Lower lobe of right lung (tissue), 2 donors: Measurements from ENCODE around the gene SND1. TPM values are rescaled to one million over a fixed set of nuclear protein-coding genes. Genes with fewer than 3 reads are reported as not detected.
A peak's percentile ranks its signal among the peaks of the same experiment; 100 is the strongest.
"Not testable (repeated sequence)": the region's sequence is repeated elsewhere in the genome, so short reads cannot be mapped to it uniquely, and the experiment has no call there.

Experiments used
- ATAC-seq, 2 donors: fragments of 200-7000 bp; cut with Tn5 transposase; one replicate each; pipeline ENCODE4 v1.9.1; 2020 to 2022; ENCODE audit warnings: mild to moderate bottlenecking in 2 of 2, moderate library complexity in 2 of 2
- DNase-seq: peaks from one replicate; pipeline ENCODE4 v3.0.0-alpha.2; 2020
- H3K27ac ChIP-seq: fragments of 200-600 bp; one replicate; pipeline ENCODE4 v1.8.0; 2022
- H3K27me3 ChIP-seq: fragments of 200-600 bp; one replicate; pipeline ENCODE4 v1.8.0; 2022; ENCODE audit warnings: low read depth
- H3K36me3 ChIP-seq: fragments of 200-600 bp; one replicate; pipeline ENCODE4 v1.8.0; 2022; ENCODE audit warnings: mild to moderate bottlenecking
- H3K4me1 ChIP-seq: fragments of 200-600 bp; one replicate; pipeline ENCODE4 v1.8.0; 2022
- H3K4me3 ChIP-seq: fragments of 200-600 bp; one replicate; pipeline ENCODE4 v1.8.0; 2022; ENCODE audit warnings: mild to moderate bottlenecking
- H3K9me3 ChIP-seq: fragments of 200-600 bp; one replicate; pipeline ENCODE4 v1.8.0; 2022
- intact Hi-C: fragments of 100-400 bp; cut with DNase I; formaldehyde crosslinking; loops from one replicate; pipeline ENCODE4 v1.11.0; 2022
- total RNA-seq: library from RNA; stranded (reverse); fragmentation: NEBNext Ultra II Directional; extraction: Animal tissue kit (Norgen Biotek cat#: 25700); gene quantifications from one replicate; pipeline ENCODE4 v1.2.1, GENCODE V29; 2021
- TF ChIP-seq, protein P1 (sequence below): fragments of 200-600 bp; IDR thresholded peaks from one replicate; pipeline ENCODE4 v1.8.0; 2022; ENCODE audit warnings: antibody characterized with exemption, mild to moderate bottlenecking
- donor health status: DM: no; HTN: yes; CAD: no; lungs with severe emphysema.

SND1 gene
- total RNA-seq, 1 donor from 2014 or later: 142 TPM

DNA sequence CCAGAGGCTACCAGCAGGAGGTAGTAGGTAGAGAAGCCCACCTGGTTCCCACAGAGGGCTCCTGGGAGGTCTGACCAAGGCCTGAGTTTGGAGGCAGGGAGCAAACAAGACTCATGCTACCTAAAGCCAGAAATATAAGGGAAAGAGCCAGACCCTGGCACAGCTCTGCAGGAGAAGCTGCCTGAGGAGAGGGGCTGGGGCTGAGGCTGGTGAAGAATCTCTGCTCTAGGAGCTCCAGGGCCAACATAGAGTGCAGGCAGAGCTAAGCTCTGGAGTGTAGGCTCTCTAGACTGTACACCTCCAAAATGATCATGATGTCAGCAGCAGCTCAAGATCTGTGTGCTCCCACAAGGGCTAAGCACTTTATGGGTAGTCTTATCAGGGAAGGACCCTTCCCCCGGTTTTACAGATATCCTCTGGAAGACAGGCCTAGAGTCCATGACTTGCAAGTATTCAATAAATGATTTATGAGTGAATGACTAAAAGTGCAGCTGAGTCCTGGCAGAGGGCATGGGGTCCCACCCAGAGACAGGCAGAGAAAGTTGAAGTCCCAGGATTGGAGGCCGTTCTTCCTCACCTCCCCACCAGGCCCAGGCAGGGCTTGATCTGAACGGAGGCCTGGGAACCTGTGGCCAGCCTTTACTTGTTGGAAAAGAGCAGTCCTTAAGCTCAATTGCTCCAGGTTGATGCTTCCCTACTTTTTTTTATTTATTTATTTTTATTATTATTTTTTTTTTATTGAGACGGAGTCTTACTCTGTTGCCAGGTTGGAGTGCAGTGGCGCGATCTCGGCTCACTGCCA lies 450.7 kb downstream of the SND1 start:
- DNase-seq: peak; percentile 12
- intact Hi-C loops: no loop called here

GRCh38 chr7:128103498-128104107 lies 451.6 kb downstream of the SND1 start:
- H3K27me3 ChIP-seq: peaks cover 36% of the 10 kb centered on the region
- H3K36me3 ChIP-seq: no peaks in the 10 kb centered on the region
- no peaks in the 10 kb centered on the region for H3K9me3 ChIP-seq
- peaks cover 20% of the 10 kb centered on the region for H3K4me1 ChIP-seq
- DNase-seq (peak; percentile 49), ATAC-seq (peak; percentile 9 to 41)
- TF ChIP-seq, protein P1, sequence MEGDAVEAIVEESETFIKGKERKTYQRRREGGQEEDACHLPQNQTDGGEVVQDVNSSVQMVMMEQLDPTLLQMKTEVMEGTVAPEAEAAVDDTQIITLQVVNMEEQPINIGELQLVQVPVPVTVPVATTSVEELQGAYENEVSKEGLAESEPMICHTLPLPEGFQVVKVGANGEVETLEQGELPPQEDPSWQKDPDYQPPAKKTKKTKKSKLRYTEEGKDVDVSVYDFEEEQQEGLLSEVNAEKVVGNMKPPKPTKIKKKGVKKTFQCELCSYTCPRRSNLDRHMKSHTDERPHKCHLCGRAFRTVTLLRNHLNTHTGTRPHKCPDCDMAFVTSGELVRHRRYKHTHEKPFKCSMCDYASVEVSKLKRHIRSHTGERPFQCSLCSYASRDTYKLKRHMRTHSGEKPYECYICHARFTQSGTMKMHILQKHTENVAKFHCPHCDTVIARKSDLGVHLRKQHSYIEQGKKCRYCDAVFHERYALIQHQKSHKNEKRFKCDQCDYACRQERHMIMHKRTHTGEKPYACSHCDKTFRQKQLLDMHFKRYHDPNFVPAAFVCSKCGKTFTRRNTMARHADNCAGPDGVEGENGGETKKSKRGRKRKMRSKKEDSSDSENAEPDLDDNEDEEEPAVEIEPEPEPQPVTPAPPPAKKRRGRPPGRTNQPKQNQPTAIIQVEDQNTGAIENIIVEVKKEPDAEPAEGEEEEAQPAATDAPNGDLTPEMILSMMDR: no peak
- intact Hi-C loops: no loop called here
- H3K4me3 ChIP-seq: peak overlapping the region; percentile 46
- H3K27ac ChIP-seq: no peak overlapping the region

More for the DNA sequence above, 450.7 kb downstream of the SND1 start:
- no peaks in the 10 kb centered on the region for H3K36me3 ChIP-seq
- TF ChIP-seq, protein P1: no peak
- H3K4me1 ChIP-seq: peaks cover 16% of the 10 kb centered on the region
- no peak overlapping the region for H3K27ac ChIP-seq
- H3K27me3 ChIP-seq: peaks cover 36% of the 10 kb centered on the region
- no peak for ATAC-seq
- H3K4me3 ChIP-seq: no peak overlapping the region
- no peaks in the 10 kb centered on the region for H3K9me3 ChIP-seq

DNA sequence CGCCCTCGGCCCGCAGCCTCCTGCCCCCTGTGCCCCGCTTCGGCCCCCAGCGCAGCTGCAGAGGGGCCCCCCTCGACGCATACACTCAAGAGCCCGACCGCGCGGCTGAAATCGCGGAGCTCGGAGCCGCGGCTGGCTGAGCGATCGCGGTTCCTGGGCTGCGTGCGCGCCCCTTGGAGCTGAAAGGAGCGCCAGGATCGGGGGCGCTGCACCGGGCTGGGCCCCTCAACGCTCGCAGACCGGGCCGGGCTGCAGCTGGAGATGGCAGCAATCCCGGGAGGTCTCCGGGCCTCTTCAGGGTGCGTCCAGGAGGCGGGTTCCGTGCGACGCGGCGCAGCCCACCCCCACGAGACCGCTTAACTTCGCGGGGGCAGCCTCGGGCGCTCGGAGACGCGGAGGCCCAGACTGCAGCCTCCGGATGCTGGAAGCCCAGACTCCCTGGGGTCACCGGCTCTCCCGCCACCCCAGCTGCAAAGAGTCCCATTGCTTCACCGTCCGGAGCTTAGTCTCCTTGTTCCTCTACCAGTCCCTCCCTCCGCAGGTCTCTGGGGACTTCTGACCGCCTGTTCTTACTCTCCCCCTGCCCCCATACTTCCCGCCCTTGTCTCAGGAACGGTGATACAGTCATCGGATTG lies 452.2 kb downstream of the SND1 start:
- intact Hi-C loops: no loop called here
- DNase-seq (peak; percentile 47), ATAC-seq (peak; percentile 7 to 25)
- H3K27me3 ChIP-seq: peaks cover 36% of the 10 kb centered on the region
- H3K4me1 ChIP-seq: peaks cover 25% of the 10 kb centered on the region
- H3K4me3 ChIP-seq: peak overlapping the region; percentile 46
- TF ChIP-seq, protein P1: no peak
- H3K36me3 ChIP-seq: no peaks in the 10 kb centered on the region
- no peaks in the 10 kb centered on the region for H3K9me3 ChIP-seq
- no peak overlapping the region for H3K27ac ChIP-seq

DNA sequence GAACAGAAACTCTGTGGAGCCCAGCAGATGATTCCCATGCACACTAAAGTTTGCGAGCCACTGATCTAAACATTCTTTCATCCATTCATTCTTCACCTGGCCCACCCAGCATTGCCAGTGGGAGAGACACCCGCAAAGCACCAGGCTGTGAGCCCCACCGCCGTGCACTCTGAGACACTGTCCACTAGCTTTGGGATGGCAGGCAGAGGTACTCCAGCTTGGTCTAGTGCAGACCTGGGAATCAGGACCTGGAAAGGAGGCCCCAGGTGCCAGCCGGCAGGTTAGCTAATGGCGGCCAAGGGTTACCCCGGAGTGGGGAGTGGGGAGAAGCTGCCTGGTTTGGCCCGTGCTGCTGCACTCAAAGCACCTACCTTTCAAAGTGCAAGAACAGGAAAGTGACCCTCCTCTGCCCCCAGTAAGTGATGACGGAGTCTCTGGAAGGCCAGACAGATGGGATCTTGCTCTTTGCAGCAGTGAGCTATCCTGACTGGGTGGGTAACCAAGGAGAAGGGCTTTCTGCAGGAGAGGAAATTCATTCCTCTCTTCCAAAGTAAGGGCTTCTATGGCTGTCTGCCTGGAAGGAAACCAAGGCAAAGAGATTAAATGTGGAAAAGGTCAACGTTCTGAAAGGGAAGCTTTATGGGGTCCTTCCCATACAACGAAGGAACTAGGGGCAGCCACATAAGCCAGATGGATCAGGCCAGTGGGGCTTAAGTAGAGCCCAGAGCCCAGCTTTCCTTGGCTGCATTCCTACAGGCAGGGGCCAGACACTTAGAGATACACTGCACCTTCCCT lies 453.4 kb downstream of the SND1 start:
- TF ChIP-seq, protein P1: no peak
- Histone ChIP-seq H3K27ac (no peak overlapping the region), H3K27me3 (peaks cover 36% of the 10 kb centered on the region), H3K9me3 (no peaks in the 10 kb centered on the region), H3K4me3 (no peak overlapping the region), H3K36me3 (no peaks in the 10 kb centered on the region), H3K4me1 (peaks cover 28% of the 10 kb centered on the region)
- ATAC-seq: no peak
- peak; percentile 20 for DNase-seq
- intact Hi-C loops: no loop called here

GRCh38 chr7:128106821-128107220 lies 454.8 kb downstream of the SND1 start:
- Histone ChIP-seq H3K9me3 (no peaks in the 10 kb centered on the region), H3K4me1 (peaks cover 28% of the 10 kb centered on the region), H3K27me3 (peaks cover 36% of the 10 kb centered on the region), H3K27ac (no peak overlapping the region), H3K4me3 (no peak overlapping the region), H3K36me3 (no peaks in the 10 kb centered on the region)
- intact Hi-C loops: no loop called here
- ATAC-seq (no peak), DNase-seq (no peak)
- TF ChIP-seq, protein P1: no peak

DNA sequence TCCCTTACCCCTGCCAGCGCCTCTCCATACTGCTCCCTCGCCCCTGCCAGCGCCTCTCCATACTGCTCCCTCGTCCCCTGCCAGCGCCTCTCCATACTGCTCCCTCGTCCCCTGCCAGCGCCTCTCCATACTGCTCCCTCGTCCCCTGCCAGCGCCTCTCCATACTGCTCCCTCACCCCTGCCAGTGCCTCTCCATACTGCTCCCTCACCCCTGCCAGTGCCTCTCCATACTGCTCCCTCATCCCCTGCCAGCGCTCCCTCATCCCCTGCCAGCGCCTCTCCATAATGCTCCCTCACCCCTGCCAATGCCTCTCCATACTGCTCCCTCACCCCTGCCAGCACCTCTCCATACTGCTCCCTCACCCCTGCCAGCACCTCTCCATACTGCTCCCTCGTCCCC lies 455.5 kb downstream of the SND1 start:
- peaks cover 28% of the 10 kb centered on the region for H3K4me1 ChIP-seq
- peaks cover 36% of the 10 kb centered on the region for H3K27me3 ChIP-seq
- H3K36me3 ChIP-seq, intact Hi-C loops, ATAC-seq, H3K4me3 ChIP-seq, DNase-seq, H3K27ac ChIP-seq, H3K9me3 ChIP-seq: not testable (repeated sequence)
